GM23338 (cell line): ENCODE results near the gene RETSAT. TPM values are rescaled to one million over a fixed set of nuclear protein-coding genes. Genes with fewer than 3 reads are reported as not detected.

ENCODE experiments used
- ATAC-seq: fragments of 200-7000 bp; cut with Tn5 transposase; 3 replicates; pipeline ENCODE4 v1.9.1; 2020
- DNase-seq: peaks from one replicate; pipeline ENCODE4 v3.0.0-alpha.2; 2015; ENCODE audit warnings: low spot score
- H2AFZ ChIP-seq: fragments of 200-600 bp; sonication (generic); 2 replicates; pipeline ENCODE4 v1.8.0; 2016; ENCODE audit warnings: antibody characterized with exemption, mild to moderate bottlenecking, moderate library complexity
- H3F3A ChIP-seq: fragments of 200-600 bp; sonication (generic); replicated peaks from 2 replicates; pipeline ENCODE4 v1.8.0; 2017; ENCODE audit warnings: antibody characterized with exemption, mixed run types, low read depth
- H3K27ac ChIP-seq: fragments of 200-600 bp; sonication (generic); 2 replicates; pipeline ENCODE4 v1.6.1; 2016; ENCODE audit warnings: low read depth
- H3K27me3 ChIP-seq: fragments of 200-600 bp; sonication (generic); 2 replicates; pipeline ENCODE4 v1.8.0; 2016; ENCODE audit warnings: mild to moderate bottlenecking, mixed run types, moderate library complexity; ENCODE audit not compliant: insufficient read depth
- H3K36me3 ChIP-seq: fragments of 200-600 bp; sonication (generic); 2 replicates; pipeline ENCODE4 v1.8.0; 2016; ENCODE audit warnings: mild to moderate bottlenecking; ENCODE audit not compliant: insufficient read depth
- H3K4me1 ChIP-seq: fragments of 200-600 bp; sonication (generic); 2 replicates; pipeline ENCODE4 v1.8.0; 2016; ENCODE audit warnings: mild to moderate bottlenecking, moderate library complexity; ENCODE audit not compliant: insufficient read depth
- H3K4me2 ChIP-seq: fragments of 200-600 bp; sonication (generic); 2 replicates; pipeline ENCODE4 v1.7.1; 2017; ENCODE audit warnings: mixed run types
- H3K4me3 ChIP-seq: fragments of 200-600 bp; sonication (generic); 2 replicates; pipeline ENCODE4 v1.6.1; 2016; ENCODE audit warnings: mixed run types
- H3K79me2 ChIP-seq: fragments of 200-600 bp; sonication (generic); replicated peaks from 2 replicates; pipeline ENCODE4 v1.8.0; 2017; ENCODE audit warnings: mild to moderate bottlenecking; ENCODE audit not compliant: insufficient read depth
- H3K9me2 ChIP-seq: fragments of 200-600 bp; sonication (generic); 2 replicates; pipeline ENCODE4 v1.8.0; 2017; ENCODE audit not compliant: insufficient read depth
- H4K20me1 ChIP-seq: fragments of 200-600 bp; sonication (generic); replicated peaks from 2 replicates; pipeline ENCODE4 v1.8.0; 2017; ENCODE audit warnings: mild to moderate bottlenecking; ENCODE audit not compliant: insufficient read depth
- H3K27ac Mint-ChIP-seq: 2 replicates; pipeline ENCODE4 v1.8.0; 2020; ENCODE audit warnings: inconsistent platforms, mild to moderate bottlenecking, moderate library complexity, mixed read lengths
- H3K27me3 Mint-ChIP-seq: 3 replicates; pipeline ENCODE4 v1.8.0; 2022; ENCODE audit warnings: low read depth, mild to moderate bottlenecking, moderate library complexity, mixed read lengths, inconsistent platforms; ENCODE audit not compliant: insufficient read depth, poor library complexity
- H3K36me3 Mint-ChIP-seq: 3 replicates; pipeline ENCODE4 v1.8.0; 2021; ENCODE audit warnings: low read depth, mild to moderate bottlenecking, inconsistent platforms, moderate library complexity, mixed read lengths
- H3K4me1 Mint-ChIP-seq: 3 replicates; pipeline ENCODE4 v1.8.0; 2020; ENCODE audit warnings: mild to moderate bottlenecking, inconsistent platforms, mixed read lengths
- H3K4me3 Mint-ChIP-seq: 3 replicates; pipeline ENCODE4 v1.8.0; 2021; ENCODE audit warnings: moderate library complexity, mild to moderate bottlenecking, inconsistent platforms, mixed read lengths
- H3K9me3 Mint-ChIP-seq: 3 replicates; pipeline ENCODE4 v1.8.0; 2020; ENCODE audit warnings: moderate library complexity, mild to moderate bottlenecking, inconsistent platforms, mixed read lengths
- CREB1 ChIP-seq: fragments of 250-450 bp; sonication (Bioruptor Pico); IDR thresholded peaks from 2 replicates; pipeline ENCODE4 v1.5.0; 2020; ENCODE audit warnings: low read depth, mild to moderate bottlenecking, moderate library complexity
- ETS1 ChIP-seq: IDR thresholded peaks from 2 replicates; pipeline ENCODE4 v1.6.1; 2016; ENCODE audit warnings: antibody characterized with exemption
- EZH2 ChIP-seq: fragments of 200-600 bp; sonication (generic); IDR thresholded peaks from one replicate; pipeline ENCODE4 v1.8.0; 2017; ENCODE audit warnings: antibody characterized with exemption, mild to moderate bottlenecking, low read depth; ENCODE audit not compliant: unreplicated experiment
- EZH2phosphoT487 ChIP-seq: fragments of 200-600 bp; sonication (generic); IDR thresholded peaks from one replicate; pipeline ENCODE4 v1.8.1; 2018; ENCODE audit warnings: antibody characterized with exemption; ENCODE audit not compliant: unreplicated experiment
- JUNB ChIP-seq: IDR thresholded peaks from one replicate; pipeline ENCODE4 v1.6.1; 2016; ENCODE audit warnings: antibody characterized with exemption; ENCODE audit not compliant: unreplicated experiment
- NANOG ChIP-seq: IDR thresholded peaks from 2 replicates; pipeline ENCODE4 v1.6.1; 2016; ENCODE audit warnings: antibody characterized with exemption, borderline replicate concordance
- REST ChIP-seq: IDR thresholded peaks from one replicate; pipeline ENCODE4 v1.6.1; 2018; ENCODE audit warnings: antibody characterized with exemption; ENCODE audit not compliant: unreplicated experiment
- STAT1 ChIP-seq: IDR thresholded peaks from one replicate; pipeline ENCODE4 v1.6.1; 2016; ENCODE audit warnings: antibody characterized with exemption; ENCODE audit not compliant: unreplicated experiment
- ZNF114 ChIP-seq: fragments of 250-450 bp; sonication (Bioruptor Pico); IDR thresholded peaks from 2 replicates; pipeline ENCODE4 v1.5.0; 2020; ENCODE audit warnings: mild to moderate bottlenecking, moderate library complexity
- ZNF331 ChIP-seq: fragments of 250-450 bp; sonication (Bioruptor Pico); IDR thresholded peaks from 2 replicates; pipeline ENCODE4 v1.5.0; 2020; ENCODE audit warnings: low read depth, mild to moderate bottlenecking, moderate library complexity
- ZNF462 ChIP-seq: fragments of 250-450 bp; sonication (Bioruptor Pico); IDR thresholded peaks from 2 replicates; pipeline ENCODE4 v1.5.0; 2020; ENCODE audit warnings: mild to moderate bottlenecking, moderate library complexity
- polyA plus RNA-seq: library from polyadenylated mRNA; unstranded; fragments of >200 nt; fragmentation: Nextera tagmentation; extraction: Ambion mirVana; gene quantifications from 2 replicates; pipeline ENCODE4 v1.2.1, GENCODE V29; 2016
- total RNA-seq: library from RNA; depleted of rRNA; stranded (reverse); fragments of >200 nt; shearing (Covaris generic); gene quantifications from 2 replicates; pipeline ENCODE4 v1.2.3, GENCODE V29; 2014

The RETSAT gene
- total and polyA plus RNA-seq, 2 experiments from 2014 or later, result 2.3 to 16.4 TPM

GRCh38 chr2:85394261-85394681 lies 39.9 kb upstream of the RETSAT start (continued):
- TF ChIP-seq ZNF462, result no peak
- TF ChIP-seq JUNB, result no peak
- no peak for TF ChIP-seq ZNF114 (CRISPR knock-in tag)
- no peak for TF ChIP-seq CREB1
- TF ChIP-seq ZNF331 (CRISPR knock-in tag), result no peak
- TF ChIP-seq NANOG, result no peak
- TF ChIP-seq STAT1, result no peak
- no peak for TF ChIP-seq ETS1

- no peak overlapping the region for H3K4me3 Mint-ChIP-seq
- no peaks in the 10 kb centered on the region; the same call in 1 of the 2 replicates for H3K36me3 ChIP-seq
- peaks cover 3% of the 10 kb centered on the region; the same call in 1 of the 2 replicates for H3K4me1 ChIP-seq
- 0 out of 2 replicates have a peak, but pooled peaks cover 7% of the 10 kb centered on the region for H3F3A ChIP-seq
- no peaks in the 10 kb centered on the region for H3K9me2 ChIP-seq
- DNase-seq, result no peak
- H3K4me2 ChIP-seq, result no peak overlapping the region
- H3K27me3 ChIP-seq, result no peaks in the 10 kb centered on the region
- no peaks in the 10 kb centered on the region for H3K9me3 Mint-ChIP-seq
- no peaks in the 10 kb centered on the region for H3K79me2 ChIP-seq
- H3K27ac Mint-ChIP-seq, result no peak overlapping the region
- TF ChIP-seq STAT1 (no peak), EZH2 (no peak), NANOG (no peak), ETS1 (no peak), JUNB (no peak), EZH2phosphoT487 (no peak), REST (no peak)
- peaks cover 1% of the 10 kb centered on the region for H3K27me3 Mint-ChIP-seq
- H3K27ac ChIP-seq, result no peak overlapping the region
- no peak overlapping the region for H2AFZ ChIP-seq
- ATAC-seq, result no peak
- H4K20me1 ChIP-seq, result no peaks in the 10 kb centered on the region
- H3K36me3 Mint-ChIP-seq, result peaks cover 5% of the 10 kb centered on the region
- H3K4me1 Mint-ChIP-seq, result peaks cover 24% of the 10 kb centered on the region
- no peak overlapping the region for H3K4me3 ChIP-seq
Measured at GRCh38 chr2:85393836-85394235, 39.5 kb upstream of the RETSAT start.
